ENCODE results near the gene ABL2.

GRCh38 chr1:179269071-179269470, 39.6 kb upstream of the ABL2 start:
- TF ChIP-seq POLR2A (IDR thresholded peaks at IDR 0.05) (no peak), CTCF (IDR thresholded peaks at IDR 0.05) (no peak)
